ENCODE measurements around the gene CES1.

- no peak for TF ChIP-seq EZH2 (IDR thresholded peaks at IDR 0.05; ENCODE audit: insufficient read depth, poor library complexity, severe bottlenecking)
- no peak for TF ChIP-seq EZH2phosphoT487 (IDR thresholded peaks at IDR 0.05; ENCODE audit: insufficient read depth, low read depth)
Observed at GRCh38 chr16:55754056-55754455, 78.8 kb downstream of the CES1 start.

Data from GM23248 (cell line).